Esophagus muscularis mucosa (tissue), 4 donors: ENCODE measurements around the gene LARGE1. TPM values are rescaled to one million over a fixed set of nuclear protein-coding genes. Genes with fewer than 3 reads are reported as not detected.

Source experiments
- DNase-seq: peaks from one replicate; pipeline ENCODE4 v3.0.0-alpha.2; 2017; ENCODE audit errors: extremely low spot score
- H3K27ac ChIP-seq, 4 donors: fragments of 200-600 bp; sonication (generic); replicated peaks in 1 of 4; 1 replicate in 3 of 4; 2 replicates in 1 of 4; pipeline ENCODE4 v1.5.1; 2016 to 2019; ENCODE audit warnings: mild to moderate bottlenecking in 1 of 4
- H3K27me3 ChIP-seq, 4 donors: fragments of 200-600 bp; sonication (generic); one replicate each; pipeline versions ENCODE4 v1.5.1 to v1.6.0; 2016 to 2019
- H3K36me3 ChIP-seq, 4 donors: fragments of 200-600 bp; sonication (generic); one replicate each; pipeline ENCODE4 v1.5.1; 2016 to 2019
- H3K4me1 ChIP-seq, 4 donors: fragments of 200-600 bp; sonication (generic); one replicate each; pipeline ENCODE4 v1.5.1; 2016 to 2019
- H3K4me3 ChIP-seq, 4 donors: fragments of 200-600 bp; sonication (generic); 1 replicate in 2 of 4; 2 replicates in 2 of 4; pipeline ENCODE4 v1.5.1; 2016 to 2019; ENCODE audit warnings: mild to moderate bottlenecking in 4 of 4, moderate library complexity in 1 of 4
- H3K9me3 ChIP-seq, 4 donors: fragments of 200-600 bp; sonication (generic); 1 replicate in 3 of 4; 2 replicates in 1 of 4; pipeline ENCODE4 v1.5.1; 2016 to 2019
- CTCF ChIP-seq, 3 experiments: fragments of 200-600 bp in 2 of 3; fragments of 450-650 bp in 1 of 3; sonication (generic) in 2 of 3; IDR thresholded peaks; one replicate each; pipeline ENCODE4 v1.5.1; 2017 to 2019; ENCODE audit warnings: antibody characterized with exemption in 3 of 3, mild to moderate bottlenecking in 2 of 3, moderate library complexity in 1 of 3
- EP300 ChIP-seq: sonication (generic); formaldehyde crosslinking; IDR thresholded peaks from one replicate; pipeline ENCODE4 v1.6.1; 2017; ENCODE audit warnings: antibody characterized with exemption
- POLR2A ChIP-seq: fragments of 450-650 bp; IDR thresholded peaks from one replicate; pipeline ENCODE4 v1.6.1; 2017; ENCODE audit warnings: antibody characterized with exemption, moderate library complexity, mild to moderate bottlenecking, low read depth
- POLR2AphosphoS5 ChIP-seq, 2 donors: sonication (generic); formaldehyde crosslinking; IDR thresholded peaks; one replicate each; pipeline ENCODE4 v1.6.1; 2017; ENCODE audit warnings: antibody characterized with exemption in 2 of 2
- WGBS: methylation state at CpG from one replicate; pipeline ENCODE4 v1.1.5; 2018; 5-methylcytosine and 5-hydroxymethylcytosine counted together
- intact Hi-C: fragments of 100-400 bp; cut with DNase I; formaldehyde crosslinking; loops from one replicate; pipeline ENCODE4 v1.15.1; 2023
- total RNA-seq, 4 donors: library from RNA; depleted of rRNA; stranded (reverse); fragments of >200 nt; gene quantifications; one replicate each; pipeline versions ENCODE4 v1.1.0 to v1.2.1, GENCODE V29; 2016

LARGE1 gene
- total RNA-seq, 4 donors from 2014 or later = 29.9 to 48.4 (median 32.4) TPM

GRCh38 chr22:33747029-33747428 lies 173.2 kb downstream of the LARGE1 start:
- WGBS = 100% methylated on average over 1 of the region's 1 CpG
- no peak overlapping the region for H3K27ac ChIP-seq
- H3K4me3 ChIP-seq = no peak overlapping the region
- DNase-seq = no peak
- H3K4me1 ChIP-seq = peaks cover 0 to 8% (median 0%) of the 10 kb centered on the region in 4 donors
- H3K27me3 ChIP-seq = no peaks in the 10 kb centered on the region
- TF ChIP-seq EP300 (no peak), POLR2A (no peak), CTCF (IDR thresholded peaks at IDR 0.05) (no peak), POLR2AphosphoS5 (IDR thresholded peaks at IDR 0.05) (no peak)
- no peaks in the 10 kb centered on the region for H3K36me3 ChIP-seq
- intact Hi-C loops = no loop called here
- no peaks in the 10 kb centered on the region for H3K9me3 ChIP-seq

GRCh38 chr22:33746501-33746928 lies 173.8 kb downstream of the LARGE1 start:
- Histone ChIP-seq H3K9me3 (no peaks in the 10 kb centered on the region), H3K36me3 (no peaks in the 10 kb centered on the region), H3K27ac (no peak overlapping the region), H3K27me3 (no peaks in the 10 kb centered on the region), H3K4me3 (no peak overlapping the region), H3K4me1 (peaks cover 3 to 8% (median 3%) of the 10 kb centered on the region in 4 donors)
- intact Hi-C loops = no loop called here
- TF ChIP-seq POLR2AphosphoS5 (IDR thresholded peaks at IDR 0.05) = no peak
- no peak for TF ChIP-seq EP300
- DNase-seq = no peak
- 94% methylated on average over 3 of the region's 3 CpGs for WGBS

- no peak for TF ChIP-seq POLR2A
- no peak for TF ChIP-seq POLR2AphosphoS5 (IDR thresholded peaks at IDR 0.05)
- TF ChIP-seq EP300 = no peak
- no peak for TF ChIP-seq CTCF (IDR thresholded peaks at IDR 0.05)
- WGBS = 84% methylated on average over 7 of the region's 7 CpGs
Observed at GRCh38 chr22:33745501-33745900, 174.8 kb downstream of the LARGE1 start.

GRCh38 chr22:33743756-33744155 lies 176.5 kb downstream of the LARGE1 start:
- Histone ChIP-seq H3K9me3 (no peaks in the 10 kb centered on the region), H3K4me1 (peaks cover 11 to 15% (median 13%) of the 10 kb centered on the region in 4 donors), H3K27me3 (no peaks in the 10 kb centered on the region), H3K27ac (no peak overlapping the region), H3K4me3 (no peak overlapping the region), H3K36me3 (no peaks in the 10 kb centered on the region)
- no peak for TF ChIP-seq POLR2AphosphoS5 (IDR thresholded peaks at IDR 0.05)
- no peak for TF ChIP-seq POLR2A
- no peak for TF ChIP-seq EP300
- no peak for TF ChIP-seq CTCF (IDR thresholded peaks at IDR 0.05)
- WGBS = 97% methylated on average over 5 of the region's 5 CpGs
- intact Hi-C loops = no loop called here
- DNase-seq = no peak

More at GRCh38 chr22:33745501-33745900, 174.8 kb downstream of the LARGE1 start:
- no peaks in the 10 kb centered on the region for H3K36me3 ChIP-seq
- no peak overlapping the region for H3K4me3 ChIP-seq
- H3K9me3 ChIP-seq = no peaks in the 10 kb centered on the region
- H3K27ac ChIP-seq = no peak overlapping the region
- no peaks in the 10 kb centered on the region for H3K27me3 ChIP-seq
- peaks cover 8 to 14% (median 12%) of the 10 kb centered on the region in 4 donors for H3K4me1 ChIP-seq
- DNase-seq = no peak
- intact Hi-C loops = no loop called here

GRCh38 chr22:33741025-33741424 lies 179.3 kb downstream of the LARGE1 start:
- Histone ChIP-seq H3K4me1 (peaks cover 11 to 16% (median 13%) of the 10 kb centered on the region in 4 donors), H3K27ac (no peak overlapping the region), H3K4me3 (no peak overlapping the region), H3K27me3 (no peaks in the 10 kb centered on the region), H3K9me3 (peaks cover 0 to under 1% (median 0%) of the 10 kb centered on the region in 4 donors), H3K36me3 (no peaks in the 10 kb centered on the region)
- intact Hi-C loops = no loop called here
- WGBS = 53% methylated on average over 3 of the region's 3 CpGs
- TF ChIP-seq POLR2AphosphoS5 (IDR thresholded peaks at IDR 0.05) (no peak), POLR2A (no peak), CTCF (IDR thresholded peaks at IDR 0.05) (no peak), EP300 (no peak)
- DNase-seq = no peak
